ENCODE results near the gene PRKCB.
A peak's percentile ranks its signal among the peaks of the same experiment; 100 is the strongest.
"Not testable (repeated sequence)": the region's sequence is repeated elsewhere in the genome, so short reads cannot be mapped to it uniquely, and the experiment has no call there.

Gene PRKCB

DNA sequence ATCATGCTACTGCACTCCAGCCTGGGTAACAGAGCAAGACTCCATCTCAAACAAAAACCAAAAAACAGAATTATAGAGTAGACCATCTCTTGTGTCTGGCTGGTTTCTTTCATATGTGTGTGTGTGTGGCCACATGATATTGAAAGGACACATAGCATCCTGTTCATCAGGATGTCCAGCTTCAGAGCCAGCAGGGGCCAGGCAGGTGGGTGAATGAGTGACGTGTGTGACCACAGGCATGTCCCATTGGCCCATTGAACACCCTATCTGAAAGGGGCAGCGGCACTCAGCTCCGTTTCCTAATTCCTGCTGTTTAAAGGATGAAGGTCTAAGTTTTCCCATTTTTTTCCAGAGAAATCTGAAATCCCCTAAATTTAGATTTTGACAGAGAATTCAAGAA, 174.2 kb downstream of the PRKCB start:
- no peak for DNase-seq (ENCODE audit: low read depth)

GRCh38 chr16:24010440-24011089, 174.8 kb downstream of the PRKCB start:
- peak; percentile 39 for DNase-seq (ENCODE audit: low read depth)

DNA sequence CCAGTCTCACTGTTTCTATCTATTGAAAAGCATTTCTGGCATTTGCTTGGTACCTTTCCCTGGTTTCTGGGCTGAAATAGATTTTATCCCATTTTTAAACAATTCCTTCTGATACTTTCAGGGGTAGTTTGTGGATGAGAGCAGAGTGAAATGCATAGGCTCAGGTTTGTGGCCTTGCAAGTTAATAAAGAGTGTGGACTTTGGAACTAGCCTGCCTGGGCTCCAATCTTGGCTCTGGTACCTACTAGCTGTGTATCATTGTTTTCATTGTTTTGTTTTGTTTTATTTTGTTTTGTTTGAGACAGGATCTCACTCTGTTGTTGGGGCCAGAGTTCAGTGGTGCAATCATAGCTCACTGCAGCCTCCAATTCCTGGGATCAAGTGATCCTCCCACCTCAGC, 175.5 kb downstream of the PRKCB start:
- no peak for DNase-seq (ENCODE audit: low read depth)

- DNase-seq (ENCODE audit: low read depth) = no peak
Observed at GRCh38 chr16:24013054-24013636, 177.4 kb downstream of the PRKCB start.

GRCh38 chr16:24013864-24014645, 178.3 kb downstream of the PRKCB start:
- DNase-seq (ENCODE audit: low read depth) = no peak

- DNase-seq (ENCODE audit: low read depth) = not testable (repeated sequence)
Observed at GRCh38 chr16:24014955-24015354, 179.2 kb downstream of the PRKCB start.

DNA sequence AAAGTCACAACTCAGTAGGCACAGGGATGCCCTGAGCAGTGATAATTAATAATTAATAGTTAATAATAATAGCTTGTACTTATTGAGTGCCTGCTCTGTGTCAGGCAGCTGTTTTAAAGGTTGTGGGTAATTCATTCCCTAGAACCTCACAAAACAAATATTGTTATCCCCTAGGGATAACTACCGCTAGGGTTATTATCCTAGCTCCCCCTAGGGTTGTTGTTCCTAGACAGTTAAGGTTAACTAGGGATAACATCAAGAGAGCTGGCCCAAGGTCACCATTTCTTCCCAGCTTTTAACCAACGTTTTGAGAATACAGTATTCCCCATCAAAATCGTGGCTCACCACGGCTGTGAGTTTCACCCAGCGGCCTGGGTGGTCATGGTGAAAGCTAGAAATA, 180.1 kb downstream of the PRKCB start:
- DNase-seq (ENCODE audit: low read depth) = no peak

DNA sequence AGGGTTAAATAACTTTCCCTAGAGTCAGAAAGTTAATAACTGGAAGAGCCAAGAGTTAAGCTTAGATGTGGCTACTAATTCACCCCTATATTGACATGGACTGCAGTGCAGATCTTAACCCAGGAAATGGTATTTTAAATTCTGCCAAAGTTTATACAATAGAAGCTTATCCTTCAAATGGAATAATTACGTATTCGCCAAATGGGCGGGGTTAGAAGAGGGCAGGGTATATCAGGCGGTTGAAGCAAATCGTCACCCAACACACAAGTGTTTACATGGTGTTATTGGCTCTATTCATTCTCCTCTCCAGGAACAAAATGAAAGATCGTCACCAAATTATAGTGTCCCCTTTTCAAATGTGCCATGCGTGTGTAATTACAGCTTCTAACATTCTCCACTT, 182.7 kb downstream of the PRKCB start:
- no peak for DNase-seq (ENCODE audit: low read depth)

- DNase-seq (ENCODE audit: low read depth) = no peak
Observed at GRCh38 chr16:24022797-24023196, 187.0 kb downstream of the PRKCB start.

DNA sequence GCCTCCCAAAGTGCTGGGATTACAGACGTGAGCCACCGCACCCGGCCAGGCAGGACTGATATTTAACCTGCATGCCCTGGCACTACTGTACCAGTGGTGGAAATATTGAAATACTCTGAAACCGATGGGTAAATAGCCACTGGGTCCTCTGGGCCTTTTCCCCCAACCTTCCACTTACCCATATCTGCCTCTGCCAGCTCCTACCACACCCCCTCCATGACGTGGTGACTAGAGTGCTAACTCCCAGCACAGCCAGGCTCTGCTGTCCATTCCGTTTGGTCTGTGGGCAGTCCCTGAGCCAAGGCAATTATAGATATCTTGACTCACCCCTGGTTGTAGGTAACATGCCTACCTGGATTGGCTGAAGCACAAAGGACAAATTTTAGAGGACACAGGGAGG, 187.8 kb downstream of the PRKCB start:
- no peak for DNase-seq (ENCODE audit: low read depth)

DNA sequence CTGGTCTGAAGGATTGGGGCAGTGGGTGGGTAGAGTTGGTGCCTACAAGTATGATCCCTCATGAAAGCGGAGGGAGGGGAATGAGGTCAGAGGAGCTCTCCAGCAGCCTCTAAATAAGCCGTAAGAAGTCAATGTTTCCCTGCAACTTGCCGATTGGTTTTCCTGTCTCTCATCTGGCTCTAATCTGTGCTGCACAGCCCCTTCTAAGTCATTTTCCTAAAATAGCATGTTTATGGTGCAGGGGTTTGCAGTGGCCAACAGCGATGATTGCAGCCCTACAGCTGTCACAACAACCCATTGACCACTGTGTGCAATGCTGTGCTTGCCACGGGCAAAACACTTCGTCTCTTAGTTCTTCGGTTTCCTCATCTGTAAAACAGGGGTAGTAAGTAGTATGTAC, 189.2 kb downstream of the PRKCB start:
- no peak for DNase-seq (ENCODE audit: low read depth)

DNA sequence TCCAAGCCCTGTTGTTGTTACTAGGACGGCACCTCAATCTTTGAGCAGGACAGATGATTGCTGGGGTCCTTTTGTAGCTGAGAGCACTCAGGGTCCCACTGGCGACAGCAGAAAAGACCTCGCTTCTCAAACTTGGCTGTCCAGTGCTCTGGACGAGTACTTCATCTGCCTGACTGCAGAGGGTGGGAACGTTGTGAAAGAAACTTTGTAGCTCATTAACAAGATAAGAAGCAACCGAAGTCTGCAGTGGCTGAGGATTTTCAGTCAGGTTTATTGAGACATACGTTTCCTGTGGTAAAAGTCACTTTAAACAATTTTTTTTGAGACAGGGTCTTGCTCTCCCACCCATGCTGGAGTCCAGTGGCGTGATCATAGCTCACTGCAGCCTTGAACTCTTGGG, 191.7 kb downstream of the PRKCB start:
- no peak for DNase-seq (ENCODE audit: low read depth)

DNA sequence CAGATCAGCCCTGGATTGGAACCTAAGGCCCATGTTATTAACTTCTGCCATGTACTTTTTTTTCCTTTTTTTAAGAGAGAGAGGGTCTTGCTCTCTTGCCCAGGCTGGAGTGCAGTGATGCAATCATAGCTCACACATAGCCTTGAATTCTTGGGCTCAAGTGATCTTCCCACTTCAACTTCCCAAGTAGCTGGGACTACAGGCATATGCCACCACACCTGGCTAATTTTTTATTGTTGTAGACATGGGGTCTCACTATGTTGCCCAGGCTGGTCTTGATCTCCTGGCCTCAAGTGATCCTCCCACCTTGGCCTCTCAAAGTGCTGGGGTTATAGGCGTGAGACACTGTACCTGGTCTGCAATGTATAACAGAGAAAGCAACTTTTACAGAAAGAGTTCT, 194.1 kb downstream of the PRKCB start:
- DNase-seq (ENCODE audit: low read depth) = not testable (repeated sequence)

DNA sequence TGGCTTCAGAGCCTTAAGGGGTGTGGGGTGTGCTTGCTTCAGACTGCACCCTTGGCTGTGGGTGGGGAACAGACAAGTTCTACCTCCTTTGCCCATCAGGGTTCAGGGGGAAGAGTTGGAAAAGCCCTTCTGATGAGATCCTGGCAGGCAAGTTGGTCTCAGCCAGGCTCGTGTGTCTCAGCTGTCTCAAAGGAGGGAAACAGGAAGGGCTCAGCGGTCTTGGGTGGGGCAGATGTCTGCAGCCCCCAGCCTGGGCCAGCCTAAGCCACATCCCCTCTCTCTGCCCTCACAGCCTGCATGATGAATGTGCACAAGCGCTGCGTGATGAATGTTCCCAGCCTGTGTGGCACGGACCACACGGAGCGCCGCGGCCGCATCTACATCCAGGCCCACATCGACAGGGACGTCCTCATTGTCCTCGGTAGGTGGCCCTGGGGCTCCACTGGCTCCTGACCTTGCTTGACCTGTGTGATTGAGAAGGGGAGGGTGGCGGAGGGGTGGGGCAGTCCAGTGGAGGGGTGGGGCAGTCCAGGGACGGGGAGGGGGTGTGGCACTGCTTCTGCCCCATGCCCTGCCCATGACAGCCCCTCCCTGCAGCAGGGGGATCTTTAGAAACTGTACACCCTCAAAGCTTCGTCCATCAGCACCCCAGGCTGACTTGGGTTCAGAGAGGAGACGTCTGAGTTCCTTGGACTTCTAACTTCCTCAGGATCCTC, 199.5 kb downstream of the PRKCB start:
- no peak for DNase-seq (ENCODE audit: low read depth)

DNA sequence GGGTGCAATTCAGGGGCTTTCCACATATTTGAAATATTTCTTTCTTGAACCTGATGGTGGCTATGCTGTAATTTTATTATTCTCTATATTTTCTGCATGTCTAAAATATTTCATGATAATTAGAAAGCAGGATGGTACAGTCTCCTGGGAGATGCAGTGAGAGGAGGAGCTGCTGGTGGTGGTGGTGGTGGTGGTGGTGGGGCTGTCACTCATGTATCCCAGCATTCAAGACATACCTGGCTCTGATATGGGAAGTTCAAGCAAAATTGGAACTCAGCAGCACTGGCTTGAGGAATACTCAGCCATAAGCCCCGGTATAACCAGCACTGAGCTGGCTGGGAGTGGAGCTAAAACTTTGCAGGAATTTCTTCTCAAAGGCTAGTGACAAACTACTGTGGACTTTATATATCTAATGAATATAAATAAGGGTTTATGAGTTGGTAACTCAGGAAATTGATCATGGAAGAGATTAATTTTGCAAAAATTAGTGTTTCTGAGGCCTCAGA, 200.3 kb downstream of the PRKCB start:
- DNase-seq (ENCODE audit: low read depth) = no peak

GRCh38 chr16:24036614-24037013, 200.8 kb downstream of the PRKCB start:
- peak; percentile 15 for DNase-seq (ENCODE audit: low read depth)

DNA sequence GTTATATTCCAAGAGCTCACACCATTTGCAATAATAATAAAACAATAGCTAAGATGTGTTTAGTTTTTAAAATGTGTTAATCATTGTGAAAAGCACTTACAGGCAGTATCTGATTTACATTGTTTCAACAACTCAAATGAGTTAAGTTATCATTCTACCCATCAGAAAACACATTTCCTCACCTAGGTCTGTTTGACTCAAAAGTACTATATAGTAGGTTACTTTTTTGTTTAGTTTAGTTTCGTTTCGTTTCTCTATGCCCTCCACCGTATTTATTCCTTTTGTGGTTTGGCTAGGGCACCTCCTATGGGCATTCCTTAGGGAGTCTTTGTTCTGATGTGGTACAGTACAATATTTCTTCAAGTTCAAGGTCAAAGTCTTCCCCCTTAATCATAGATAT, 201.6 kb downstream of the PRKCB start:
- no peak for DNase-seq (ENCODE audit: low read depth)

DNA sequence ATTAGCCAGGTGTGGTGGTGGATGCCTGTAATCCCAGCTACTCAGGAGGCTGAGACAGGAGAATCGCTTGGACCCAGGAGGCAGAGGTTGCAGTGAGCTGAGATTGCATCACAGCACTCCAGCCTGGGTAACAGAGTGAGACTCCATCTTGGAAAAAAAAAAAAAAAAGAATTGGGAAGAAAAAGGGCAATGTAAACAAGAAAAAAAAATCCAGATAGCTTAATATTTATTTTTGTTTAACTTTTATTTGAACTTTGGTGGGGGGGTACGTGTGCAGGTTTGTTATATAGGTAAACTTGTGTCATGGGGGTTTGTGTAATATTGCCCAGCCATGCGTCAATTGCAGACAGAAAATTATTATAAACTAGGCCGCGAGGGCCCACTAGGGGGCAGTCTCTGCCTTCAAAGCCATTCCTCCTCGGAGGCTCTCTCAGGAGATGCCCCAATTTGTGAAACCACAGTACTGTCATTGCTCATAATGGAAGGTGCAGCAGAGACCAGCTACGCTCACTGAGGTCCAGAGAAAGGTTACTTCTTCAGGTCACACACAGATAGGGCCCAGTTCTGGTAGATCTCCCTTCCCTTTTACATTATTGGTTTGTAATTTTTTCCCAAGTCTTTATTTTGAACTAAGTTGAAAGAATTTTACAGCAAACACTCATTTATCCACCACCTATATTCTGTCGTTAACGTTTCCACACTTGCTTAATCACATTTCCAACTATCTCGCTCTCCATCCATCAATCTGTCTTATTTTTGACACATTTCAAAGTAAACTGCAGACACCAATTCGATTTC, 206.2 kb downstream of the PRKCB start:
- peak; percentile 26 for DNase-seq (ENCODE audit: low read depth)

DNA sequence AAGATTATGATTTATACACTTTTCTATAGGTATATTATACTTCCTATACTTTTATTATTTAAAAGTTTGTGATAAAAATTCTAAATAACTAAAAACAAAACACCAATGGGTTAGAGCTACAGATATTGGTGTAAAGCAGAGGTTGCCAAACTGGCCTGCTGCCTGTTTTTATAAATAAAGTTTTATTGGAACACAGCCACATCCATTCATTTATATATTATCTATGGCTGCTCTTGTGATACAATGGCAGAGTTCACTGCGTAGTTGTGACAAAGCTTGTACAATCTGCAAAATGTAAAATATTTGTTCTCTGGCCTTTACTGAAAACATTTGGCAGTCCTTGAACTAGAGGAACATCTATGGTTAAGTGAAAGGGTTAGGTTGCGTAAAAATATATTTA, 208.7 kb downstream of the PRKCB start:
- no peak for DNase-seq (ENCODE audit: low read depth)

GRCh38 chr16:24045641-24046040, 209.9 kb downstream of the PRKCB start:
- DNase-seq (ENCODE audit: low read depth) = no peak

DNA sequence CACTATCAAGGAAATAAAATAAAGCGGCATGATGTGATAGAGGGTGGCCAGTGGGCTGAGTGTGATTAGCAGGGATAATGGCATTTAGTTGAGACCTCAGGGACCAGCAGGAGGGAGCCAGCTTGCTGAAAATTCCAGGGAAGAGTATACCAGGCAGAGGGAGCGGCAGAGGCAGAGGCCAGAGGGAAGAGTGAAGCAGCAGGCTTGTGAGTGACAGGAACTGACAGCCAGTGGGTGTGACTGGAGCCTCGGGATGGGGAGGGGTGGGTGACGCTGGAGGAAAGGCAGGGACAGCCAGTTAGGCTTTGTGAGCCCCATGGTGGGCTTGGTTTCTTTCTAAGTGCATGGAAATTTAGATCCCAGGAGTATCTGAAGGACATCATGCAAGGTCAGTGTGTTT, 210.7 kb downstream of the PRKCB start:
- no peak for DNase-seq (ENCODE audit: low read depth)

DNA sequence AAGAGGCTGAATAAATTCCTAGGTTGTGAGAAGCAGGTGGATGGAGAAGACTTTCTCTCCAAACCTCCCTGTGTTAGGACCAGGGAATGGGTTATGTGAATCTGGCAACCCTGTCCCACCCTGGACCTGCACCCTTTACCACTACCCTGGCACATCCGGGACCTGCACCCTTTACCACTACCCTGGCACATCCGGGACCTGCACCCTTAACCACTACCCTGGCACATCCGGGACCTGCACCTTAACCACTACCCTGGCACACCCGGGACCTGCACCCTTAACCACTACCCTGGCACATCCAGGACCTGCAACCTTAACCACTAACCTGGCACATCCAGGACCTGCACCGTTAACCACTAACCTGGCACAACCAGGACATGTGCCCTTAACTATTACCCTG, 213.3 kb downstream of the PRKCB start:
- DNase-seq (ENCODE audit: low read depth) = no peak

All from GM04504 (cell line).